HepG2 (cell line): ENCODE results near the gene MORN5. TPM values are rescaled to one million over a fixed set of nuclear protein-coding genes. Genes with fewer than 3 reads are reported as not detected.

Experiments
- ATF7-NPFF ChIP-seq: sonication (generic); formaldehyde crosslinking; IDR thresholded peaks from 2 replicates; pipeline ENCODE4 v1.8.1; 2023; ENCODE audit warnings: mild to moderate bottlenecking, low read depth, missing genetic modification reagents, moderate library complexity
- DPF2 ChIP-seq: sonication (generic); formaldehyde crosslinking; IDR thresholded peaks from 2 replicates; pipeline ENCODE4 v1.4.0; 2020; ENCODE audit warnings: mild to moderate bottlenecking, low read depth, missing genetic modification reagents, borderline replicate concordance
- HES4 ChIP-seq: sonication (generic); formaldehyde crosslinking; IDR thresholded peaks from 2 replicates; pipeline ENCODE4 v1.9.0; 2021; ENCODE audit warnings: mild to moderate bottlenecking, missing genetic modification reagents, borderline replicate concordance
- JUNB ChIP-seq: sonication (generic); formaldehyde crosslinking; IDR thresholded peaks from 2 replicates; pipeline ENCODE4 v1.8.0; 2022; ENCODE audit warnings: missing genetic modification reagents, mild to moderate bottlenecking, borderline replicate concordance
- MIER2 ChIP-seq: IDR thresholded peaks from 2 replicates; pipeline ENCODE4 v1.6.1; 2016; ENCODE audit warnings: missing biosample characterization, missing genetic modification reagents
- MXI1 ChIP-seq: IDR thresholded peaks from 3 replicates; pipeline ENCODE4 v1.6.1; 2012; ENCODE audit warnings: low read depth, low read length, inconsistent platforms, borderline replicate concordance
- MYNN ChIP-seq: sonication (generic); formaldehyde crosslinking; IDR thresholded peaks from 2 replicates; pipeline ENCODE4 v1.4.0; 2020; ENCODE audit warnings: mild to moderate bottlenecking, low read depth, missing genetic modification reagents
- NFE2L1 ChIP-seq: sonication (generic); formaldehyde crosslinking; IDR thresholded peaks from 2 replicates; pipeline ENCODE4 v1.4.0; 2020; ENCODE audit warnings: missing genetic modification reagents, mild to moderate bottlenecking, borderline replicate concordance
- PHF20 ChIP-seq: sonication (generic); formaldehyde crosslinking; IDR thresholded peaks from 2 replicates; pipeline ENCODE4 v1.5.0; 2020; ENCODE audit warnings: mild to moderate bottlenecking, missing genetic modification reagents
- RAD51 ChIP-seq: fragments of 450-650 bp; IDR thresholded peaks from 2 replicates; pipeline ENCODE4 v1.6.1; 2016; ENCODE audit warnings: borderline replicate concordance
- RNF2 ChIP-seq: fragments of 450-650 bp; conservative IDR thresholded peaks from 2 replicates; pipeline ENCODE4 v1.6.1; 2016; ENCODE audit warnings: low read depth
- RXRA ChIP-seq: sonication (generic); formaldehyde crosslinking; IDR thresholded peaks from 2 replicates; pipeline ENCODE4 v1.5.1; 2020; ENCODE audit warnings: missing genetic modification reagents
- SNAI1 ChIP-seq: sonication (generic); formaldehyde crosslinking; IDR thresholded peaks from 2 replicates; pipeline ENCODE4 v1.5.0; 2020; ENCODE audit warnings: mild to moderate bottlenecking, missing genetic modification reagents, borderline replicate concordance
- ZKSCAN1 ChIP-seq: fragments of 150-350 bp; IDR thresholded peaks from 2 replicates; pipeline ENCODE4 v1.6.1; 2014; ENCODE audit warnings: low read length
- ZNF274 ChIP-seq: sonication (generic); formaldehyde crosslinking; IDR thresholded peaks from 2 replicates; pipeline ENCODE4 v1.5.1; 2020; ENCODE audit warnings: mild to moderate bottlenecking, missing genetic modification reagents
- ZNF317 ChIP-seq: sonication (generic); formaldehyde crosslinking; IDR thresholded peaks from 2 replicates; pipeline ENCODE4 v1.5.0; 2020; ENCODE audit warnings: mild to moderate bottlenecking, missing genetic modification reagents
- ZNF34 ChIP-seq: sonication (generic); formaldehyde crosslinking; IDR thresholded peaks from 2 replicates; pipeline ENCODE4 v1.4.0; 2020; ENCODE audit warnings: mild to moderate bottlenecking, missing genetic modification reagents, borderline replicate concordance
- ZSCAN20 ChIP-seq: sonication (generic); formaldehyde crosslinking; IDR thresholded peaks from 2 replicates; pipeline ENCODE4 v1.4.0; 2020; ENCODE audit warnings: missing genetic modification reagents, mild to moderate bottlenecking, borderline replicate concordance
- polyA plus RNA-seq, 8 experiments: library from polyadenylated mRNA; depleted of rRNA in 3 of 8; stranded (reverse) in 7 of 8; unstranded in 1 of 8; fragments of >200 nt; fragmentation: Illumina TruSeq in 4 of 8; extraction: Trizol in 4 of 8; gene quantifications; 2 replicates each; pipeline versions ENCODE4 v1.2.1 to v1.2.3, GENCODE V29; 2011 to 2016; ENCODE audit warnings: low read depth in 4 of 8, missing spikeins in 1 of 8, mixed read lengths in 1 of 8; ENCODE audit not compliant: insufficient read depth in 1 of 8
- total RNA-seq, 5 experiments: library from RNA; depleted of rRNA; stranded (reverse); fragments of >200 nt; fragmentation: Illumina TruSeq; extraction: Trizol; gene quantifications; 2 replicates each; pipeline ENCODE4 v1.2.3, GENCODE V29; 2016; ENCODE audit warnings: low read depth in 1 of 5
- TF ChIP-seq, protein P1 (sequence below): sonication (generic); formaldehyde crosslinking; IDR thresholded peaks from 2 replicates; pipeline ENCODE4 v1.4.0; 2020; ENCODE audit warnings: mild to moderate bottlenecking, low read depth, missing genetic modification reagents
- TF ChIP-seq, protein P2 (sequence below): sonication (generic); formaldehyde crosslinking; IDR thresholded peaks from 2 replicates; pipeline ENCODE4 v1.5.0; 2020; ENCODE audit warnings: missing genetic modification reagents
- TF ChIP-seq, protein P3 (sequence below): sonication (generic); formaldehyde crosslinking; IDR thresholded peaks from 2 replicates; pipeline ENCODE4 v1.4.0; 2020; ENCODE audit warnings: missing genetic modification reagents; ENCODE audit errors: not compliant biosample characterization
- TF ChIP-seq, protein P4 (sequence below): sonication (generic); formaldehyde crosslinking; IDR thresholded peaks from 2 replicates; pipeline ENCODE4 v1.5.0; 2020; ENCODE audit warnings: missing genetic modification reagents

The MORN5 gene
- total and polyA plus RNA-seq, 2 of the 13 experiments (the other 11 are each of a cell fraction or from before 2014, with no cell fraction given) = not detected

DNA sequence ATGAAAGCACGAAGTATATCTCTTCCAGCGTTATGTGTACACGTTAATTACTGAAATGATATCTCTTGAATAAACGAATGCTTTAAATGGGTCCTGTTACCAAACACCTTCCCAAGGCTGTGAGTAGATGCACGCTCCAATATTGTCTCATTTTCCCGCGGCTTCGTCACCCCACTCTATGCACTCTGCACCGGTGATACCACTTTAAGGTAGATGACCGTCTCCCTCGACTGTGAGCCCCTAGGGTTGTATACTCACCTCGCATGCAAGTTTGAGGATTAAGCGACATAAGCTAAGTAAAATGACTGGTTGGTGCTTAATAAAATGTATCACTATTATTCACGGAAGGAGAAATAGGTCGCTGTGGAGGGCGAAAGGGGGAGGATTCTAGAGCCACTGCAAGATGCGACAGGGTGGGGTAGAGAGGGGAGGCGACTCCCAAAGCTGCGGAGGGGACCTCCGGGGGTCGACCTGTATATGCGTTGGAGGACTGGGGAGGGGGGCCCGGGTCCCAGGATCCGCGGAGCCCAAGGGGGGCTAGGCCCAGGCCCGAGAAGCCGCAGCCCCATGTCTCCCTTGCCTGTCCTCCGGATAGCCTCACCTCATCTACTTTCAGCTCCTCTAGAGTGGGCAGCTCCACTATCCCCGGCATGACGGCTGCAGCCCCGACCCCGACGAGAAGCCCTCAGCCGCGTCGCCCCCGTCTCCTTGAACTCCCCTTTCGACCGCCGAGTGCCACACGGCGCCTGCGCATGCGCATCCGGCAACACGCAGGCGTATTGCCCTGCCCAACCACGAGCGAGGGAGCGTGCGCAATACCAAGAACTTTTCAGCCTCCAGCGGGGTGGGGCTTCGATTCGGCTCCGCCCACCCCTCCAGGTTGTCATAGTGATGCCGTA, at the start of gene MORN5, which contains the start of gene NDUFA8 (continued):
- TF ChIP-seq MYNN (CRISPR knock-in tag) (no peak), ZSCAN20 (CRISPR knock-in tag) (no peak), SNAI1 (CRISPR knock-in tag) (no peak), MIER2 (CRISPR knock-in tag) (no peak), RNF2 (no peak), ZNF274 (CRISPR knock-in tag) (no peak), MXI1 (peak; percentile 82; the same call in 1 of the 3 replicates), ZKSCAN1 (no peak), ZNF34 (no peak), PHF20 (CRISPR knock-in tag) (peak; percentile 72), JUNB (CRISPR knock-in tag) (no peak), RXRA (CRISPR knock-in tag) (peak; percentile 62), NFE2L1 (CRISPR knock-in tag) (no peak), ATF7-NPFF (CRISPR knock-in tag) (peak; percentile 62; the same call in 1 of the 2 replicates), RAD51 (no peak), DPF2 (CRISPR knock-in tag) (no peak), ZNF317 (0 out of 2 replicates have a peak, but pooled peaks have one; percentile 42), HES4 (CRISPR knock-in tag) (no peak)
- TF ChIP-seq, protein P1, sequence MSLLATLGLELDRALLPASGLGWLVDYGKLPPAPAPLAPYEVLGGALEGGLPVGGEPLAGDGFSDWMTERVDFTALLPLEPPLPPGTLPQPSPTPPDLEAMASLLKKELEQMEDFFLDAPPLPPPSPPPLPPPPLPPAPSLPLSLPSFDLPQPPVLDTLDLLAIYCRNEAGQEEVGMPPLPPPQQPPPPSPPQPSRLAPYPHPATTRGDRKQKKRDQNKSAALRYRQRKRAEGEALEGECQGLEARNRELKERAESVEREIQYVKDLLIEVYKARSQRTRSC = no peak
- TF ChIP-seq, protein P2, sequence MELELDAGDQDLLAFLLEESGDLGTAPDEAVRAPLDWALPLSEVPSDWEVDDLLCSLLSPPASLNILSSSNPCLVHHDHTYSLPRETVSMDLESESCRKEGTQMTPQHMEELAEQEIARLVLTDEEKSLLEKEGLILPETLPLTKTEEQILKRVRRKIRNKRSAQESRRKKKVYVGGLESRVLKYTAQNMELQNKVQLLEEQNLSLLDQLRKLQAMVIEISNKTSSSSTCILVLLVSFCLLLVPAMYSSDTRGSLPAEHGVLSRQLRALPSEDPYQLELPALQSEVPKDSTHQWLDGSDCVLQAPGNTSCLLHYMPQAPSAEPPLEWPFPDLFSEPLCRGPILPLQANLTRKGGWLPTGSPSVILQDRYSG = no peak
- TF ChIP-seq, protein P3, sequence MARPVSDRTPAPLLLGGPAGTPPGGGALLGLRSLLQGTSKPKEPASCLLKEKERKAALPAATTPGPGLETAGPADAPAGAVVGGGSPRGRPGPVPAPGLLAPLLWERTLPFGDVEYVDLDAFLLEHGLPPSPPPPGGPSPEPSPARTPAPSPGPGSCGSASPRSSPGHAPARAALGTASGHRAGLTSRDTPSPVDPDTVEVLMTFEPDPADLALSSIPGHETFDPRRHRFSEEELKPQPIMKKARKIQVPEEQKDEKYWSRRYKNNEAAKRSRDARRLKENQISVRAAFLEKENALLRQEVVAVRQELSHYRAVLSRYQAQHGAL (CRISPR knock-in tag) = no peak
- TF ChIP-seq, protein P4, sequence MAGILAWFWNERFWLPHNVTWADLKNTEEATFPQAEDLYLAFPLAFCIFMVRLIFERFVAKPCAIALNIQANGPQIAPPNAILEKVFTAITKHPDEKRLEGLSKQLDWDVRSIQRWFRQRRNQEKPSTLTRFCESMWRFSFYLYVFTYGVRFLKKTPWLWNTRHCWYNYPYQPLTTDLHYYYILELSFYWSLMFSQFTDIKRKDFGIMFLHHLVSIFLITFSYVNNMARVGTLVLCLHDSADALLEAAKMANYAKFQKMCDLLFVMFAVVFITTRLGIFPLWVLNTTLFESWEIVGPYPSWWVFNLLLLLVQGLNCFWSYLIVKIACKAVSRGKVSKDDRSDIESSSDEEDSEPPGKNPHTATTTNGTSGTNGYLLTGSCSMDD = no peak
